ENCODE measurements around the gene IGSF21. TPM values are rescaled to one million over a fixed set of nuclear protein-coding genes. Genes with fewer than 3 reads are reported as not detected.

IGSF21 gene
- total and polyA plus RNA-seq, 2 of the 4 experiments (the other 2 are of a cell fraction): not detected

DNA sequence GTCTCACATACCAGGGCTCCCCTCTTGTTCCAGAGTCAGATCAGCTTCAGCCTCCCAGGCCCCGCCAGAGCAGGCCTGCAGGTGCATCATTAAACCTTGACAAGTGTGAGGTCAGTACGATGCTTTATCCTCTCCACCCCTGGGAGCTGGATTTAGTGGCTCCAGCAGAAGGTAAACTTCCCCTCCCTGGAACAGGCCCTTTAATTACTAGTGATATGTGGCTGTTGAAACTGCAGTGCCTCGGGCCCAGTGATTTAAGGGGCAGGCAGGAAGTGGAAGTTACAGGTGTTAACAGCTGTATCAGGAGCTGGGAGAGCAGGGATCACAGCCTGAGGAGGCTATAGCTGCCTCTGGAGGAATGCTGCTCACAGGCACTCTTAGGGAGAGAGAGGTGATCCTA, 240.8 kb downstream of the IGSF21 start:
- H2AK5ac ChIP-seq (ENCODE audit: low read depth, low read length): no peak overlapping the region
- H3K4me3 ChIP-seq (ENCODE audit: insufficient read depth, low read depth, low read length): no peak overlapping the region
- intact Hi-C loops (cut with micrococcal nuclease) (no loop called here), dilution Hi-C loops (cut with HindIII; ENCODE audit: low sequenced_read_pairs, unreplicated experiment) (no loop called here), in situ Hi-C loops (cut with MboI; ENCODE audit: low sequenced_read_pairs) (no loop called here)
- no TSS peak for BruUV-seq (replicated peaks)
- no peak overlapping the region for H4K91ac ChIP-seq (ENCODE audit: insufficient read depth, low read depth, low read length)
- no peak overlapping the region for H2BK120ac ChIP-seq (ENCODE audit: low read depth, low read length)
- H3K9me3 ChIP-seq (ENCODE audit: control insufficient read depth, insufficient read depth, low read length): peaks cover 42% of the 10 kb centered on the region
- no peak for DNase-seq
- no peaks in the 10 kb centered on the region for H3K4me1 ChIP-seq (ENCODE audit: control insufficient read depth, insufficient read depth, low read length)
- H2BK15ac ChIP-seq (ENCODE audit: low read depth, low read length): no peak overlapping the region
- TF ChIP-seq RCOR1 (IDR thresholded peaks at IDR 0.05; ENCODE audit: insufficient replicate concordance, low read length) (no peak), CEBPB (IDR thresholded peaks at IDR 0.05; ENCODE audit: low read depth, low read length) (no peak), POLR2A (IDR thresholded peaks at IDR 0.05; ENCODE audit: low read depth, low read length) (no peak), MAZ (IDR thresholded peaks at IDR 0.05; ENCODE audit: borderline replicate concordance, low read depth, low read length) (no peak), USF2 (IDR thresholded peaks at IDR 0.05; ENCODE audit: low read depth, low read length) (no peak), RFX5 (IDR thresholded peaks at IDR 0.05; ENCODE audit: low read depth, low read length) (no peak), RAD21 (IDR thresholded peaks at IDR 0.05; ENCODE audit: low read length) (no peak), ELK1 (IDR thresholded peaks at IDR 0.05; ENCODE audit: borderline replicate concordance, low read depth, low read length) (no peak), MXI1 (IDR thresholded peaks at IDR 0.05; ENCODE audit: borderline replicate concordance, low read depth, low read length) (no peak), CHD1 (IDR thresholded peaks at IDR 0.05; ENCODE audit: low read depth, low read length) (no peak), CTCF (conservative IDR thresholded peaks at IDR 0.05; ENCODE audit: low read depth, low read length) (no peak), NFE2L2 (IDR thresholded peaks at IDR 0.05; ENCODE audit: low read depth, low read length) (no peak)
- no peak overlapping the region for H3K27ac ChIP-seq (ENCODE audit: insufficient read depth, low read length)
- no peak overlapping the region for H4K5ac ChIP-seq (ENCODE audit: low read depth, low read length)
- H2BK20ac ChIP-seq (ENCODE audit: low read depth, low read length): no peak overlapping the region
- H3K4ac ChIP-seq (ENCODE audit: low read depth, low read length): no peak overlapping the region
- H3K56ac ChIP-seq (ENCODE audit: extremely low read depth, insufficient read depth, low read length): no peak overlapping the region
- ChIA-PET CTCF (no interaction called here), POLR2A (ENCODE audit: unreplicated experiment) (no interaction called here)
- no peaks in the 10 kb centered on the region for H3K9me1 ChIP-seq (ENCODE audit: insufficient read depth, low read length)
- H2BK5ac ChIP-seq (ENCODE audit: low read depth, low read length, poor library complexity, severe bottlenecking): no peak overlapping the region
- H4K8ac ChIP-seq (ENCODE audit: low read depth in 2 of 2, low read length in 2 of 2): no peak overlapping the region
- H3K14ac ChIP-seq (replicated peaks; ENCODE audit: low read depth, low read length): no peak overlapping the region
- H3K79me1 ChIP-seq (ENCODE audit: low read depth in 1 of 2, low read length in 2 of 2): no peaks in the 10 kb centered on the region
- H2AK9ac ChIP-seq (replicated peaks; ENCODE audit: low read depth, low read length, poor library complexity): no peak overlapping the region
- H3K4me2 ChIP-seq (ENCODE audit: low read depth, low read length): no peak overlapping the region
- no peak overlapping the region for H3K18ac ChIP-seq (ENCODE audit: low read depth, low read length)
- H2AFZ ChIP-seq (replicated peaks; ENCODE audit: low read length, poor library complexity): no peak overlapping the region
- no CpG with 5 or more reads among the region's 3 CpGs for WGBS, 2 experiments (ENCODE audit: extremely low coverage in 2 of 2, insufficient read length in 1 of 2)
- H3K23ac ChIP-seq (ENCODE audit: low read depth, low read length): no peak overlapping the region
- no peaks in the 10 kb centered on the region for H3K36me3 ChIP-seq (ENCODE audit: control insufficient read depth, insufficient read depth, low read length)
- ATAC-seq (ENCODE audit: low read depth): no peak
- no peaks in the 10 kb centered on the region for H4K20me1 ChIP-seq (ENCODE audit: insufficient read depth, low read length)
- H3K27me3 ChIP-seq (ENCODE audit: control insufficient read depth, insufficient read depth, low read length): no peaks in the 10 kb centered on the region
- H3K9ac ChIP-seq (ENCODE audit: low read depth, low read length): no peak overlapping the region

All from IMR-90 (cell line).